Measurements from ENCODE around the gene RCSD1. TPM values are rescaled to one million over a fixed set of nuclear protein-coding genes. Genes with fewer than 3 reads are reported as not detected.

Gene RCSD1
- total RNA-seq, 1 experiment from 2014 or later: not detected

GRCh38 chr1:167698313-167698712 is 68.3 kb downstream of the RCSD1 start:
- DNase-seq (ENCODE audit: low spot score): no peak
- ChIA-PET POLR2A (ENCODE audit: low non-redundant PET) (no interaction called here), CTCF (no interaction called here)
- Histone ChIP-seq H3K36me3 (ENCODE audit: insufficient read depth, low read length, poor library complexity, severe bottlenecking) (no peaks in the 10 kb centered on the region), H3K4me1 (ENCODE audit: insufficient read depth, low read length, poor library complexity, severe bottlenecking) (no peaks in the 10 kb centered on the region), H3K4me3 (ENCODE audit: low read depth, low read length, poor library complexity, severe bottlenecking) (no peak overlapping the region), H3K27ac (ENCODE audit: low read depth, low read length, poor library complexity, severe bottlenecking) (no peak overlapping the region), H3K27me3 (replicated peaks; ENCODE audit: insufficient read depth, low read depth, low read length, poor library complexity) (peaks cover 11% of the 10 kb centered on the region), H3K9me3 (ENCODE audit: low read depth, low read length, poor library complexity, severe bottlenecking) (no peaks in the 10 kb centered on the region)
- TF ChIP-seq, protein P1, sequence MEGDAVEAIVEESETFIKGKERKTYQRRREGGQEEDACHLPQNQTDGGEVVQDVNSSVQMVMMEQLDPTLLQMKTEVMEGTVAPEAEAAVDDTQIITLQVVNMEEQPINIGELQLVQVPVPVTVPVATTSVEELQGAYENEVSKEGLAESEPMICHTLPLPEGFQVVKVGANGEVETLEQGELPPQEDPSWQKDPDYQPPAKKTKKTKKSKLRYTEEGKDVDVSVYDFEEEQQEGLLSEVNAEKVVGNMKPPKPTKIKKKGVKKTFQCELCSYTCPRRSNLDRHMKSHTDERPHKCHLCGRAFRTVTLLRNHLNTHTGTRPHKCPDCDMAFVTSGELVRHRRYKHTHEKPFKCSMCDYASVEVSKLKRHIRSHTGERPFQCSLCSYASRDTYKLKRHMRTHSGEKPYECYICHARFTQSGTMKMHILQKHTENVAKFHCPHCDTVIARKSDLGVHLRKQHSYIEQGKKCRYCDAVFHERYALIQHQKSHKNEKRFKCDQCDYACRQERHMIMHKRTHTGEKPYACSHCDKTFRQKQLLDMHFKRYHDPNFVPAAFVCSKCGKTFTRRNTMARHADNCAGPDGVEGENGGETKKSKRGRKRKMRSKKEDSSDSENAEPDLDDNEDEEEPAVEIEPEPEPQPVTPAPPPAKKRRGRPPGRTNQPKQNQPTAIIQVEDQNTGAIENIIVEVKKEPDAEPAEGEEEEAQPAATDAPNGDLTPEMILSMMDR (conservative IDR thresholded peaks at IDR 0.05; ENCODE audit: low read depth, low read length): no peak
- TF ChIP-seq EZH2 (IDR thresholded peaks at IDR 0.05; ENCODE audit: borderline replicate concordance, low read depth, low read length, poor library complexity, severe bottlenecking): no peak
- intact Hi-C loops (cut with micrococcal nuclease; ENCODE audit: unreplicated experiment): no loop called here
- BruUV-seq (replicated peaks): no TSS peak

GRCh38 chr1:167701510-167701909 is 71.5 kb downstream of the RCSD1 start:
- Histone ChIP-seq H3K27me3 (replicated peaks; ENCODE audit: insufficient read depth, low read depth, low read length, poor library complexity) (peaks cover 11% of the 10 kb centered on the region), H3K4me1 (ENCODE audit: insufficient read depth, low read length, poor library complexity, severe bottlenecking) (no peaks in the 10 kb centered on the region), H3K27ac (ENCODE audit: low read depth, low read length, poor library complexity, severe bottlenecking) (no peak overlapping the region), H3K9me3 (ENCODE audit: low read depth, low read length, poor library complexity, severe bottlenecking) (no peaks in the 10 kb centered on the region), H3K36me3 (ENCODE audit: insufficient read depth, low read length, poor library complexity, severe bottlenecking) (no peaks in the 10 kb centered on the region), H3K4me3 (ENCODE audit: low read depth, low read length, poor library complexity, severe bottlenecking) (no peak overlapping the region)
- intact Hi-C loops (cut with micrococcal nuclease; ENCODE audit: unreplicated experiment): no loop called here
- TF ChIP-seq, protein P1 (conservative IDR thresholded peaks at IDR 0.05; ENCODE audit: low read depth, low read length): no peak
- no peak for TF ChIP-seq EZH2 (IDR thresholded peaks at IDR 0.05; ENCODE audit: borderline replicate concordance, low read depth, low read length, poor library complexity, severe bottlenecking)
- DNase-seq (ENCODE audit: low spot score): no peak
- ChIA-PET POLR2A (ENCODE audit: low non-redundant PET) (no interaction called here), CTCF (no interaction called here)
- BruUV-seq (replicated peaks): no TSS peak

- BruUV-seq (replicated peaks): no TSS peak
- ChIA-PET POLR2A (ENCODE audit: low non-redundant PET) (no interaction called here), CTCF (no interaction called here)
- no peak overlapping the region for H3K4me3 ChIP-seq (ENCODE audit: low read depth, low read length, poor library complexity, severe bottlenecking)
- intact Hi-C loops (cut with micrococcal nuclease; ENCODE audit: unreplicated experiment): no loop called here
- no peaks in the 10 kb centered on the region for H3K4me1 ChIP-seq (ENCODE audit: insufficient read depth, low read length, poor library complexity, severe bottlenecking)
- H3K9me3 ChIP-seq (ENCODE audit: low read depth, low read length, poor library complexity, severe bottlenecking): no peaks in the 10 kb centered on the region
- DNase-seq (ENCODE audit: low spot score): no peak
- TF ChIP-seq, protein P1 (conservative IDR thresholded peaks at IDR 0.05; ENCODE audit: low read depth, low read length): no peak
- no peak for TF ChIP-seq EZH2 (IDR thresholded peaks at IDR 0.05; ENCODE audit: borderline replicate concordance, low read depth, low read length, poor library complexity, severe bottlenecking)
- H3K27ac ChIP-seq (ENCODE audit: low read depth, low read length, poor library complexity, severe bottlenecking): no peak overlapping the region
- no peaks in the 10 kb centered on the region for H3K36me3 ChIP-seq (ENCODE audit: insufficient read depth, low read length, poor library complexity, severe bottlenecking)
- H3K27me3 ChIP-seq (replicated peaks; ENCODE audit: insufficient read depth, low read depth, low read length, poor library complexity): peaks cover 11% of the 10 kb centered on the region
Observed at GRCh38 chr1:167703557-167703956, 73.5 kb downstream of the RCSD1 start.

All from A673 (cell line).